HepG2 (cell line): ENCODE results near the gene PAXX.

ENCODE experiments used
- NR1H2 ChIP-seq: sonication (generic); formaldehyde crosslinking; IDR thresholded peaks from 2 replicates; pipeline ENCODE4 v1.8.1; 2022; ENCODE audit warnings: low read depth, missing genetic modification reagents, borderline replicate concordance
- RXRA ChIP-seq: sonication (generic); formaldehyde crosslinking; IDR thresholded peaks from 2 replicates; pipeline ENCODE4 v1.5.1; 2020; ENCODE audit warnings: missing genetic modification reagents
- SMARCE1 ChIP-seq: fragments of 450-650 bp; IDR thresholded peaks from 2 replicates; pipeline ENCODE4 v1.6.1; 2017; ENCODE audit warnings: borderline replicate concordance
- TAF1 ChIP-seq: sonication (generic); formaldehyde crosslinking; IDR thresholded peaks from 2 replicates; pipeline ENCODE4 v1.4.0; 2020; ENCODE audit warnings: missing genetic modification reagents
- TBP ChIP-seq: sonication (generic); formaldehyde crosslinking; IDR thresholded peaks from 2 replicates; pipeline ENCODE4 v1.5.0; 2020; ENCODE audit warnings: missing genetic modification reagents

DNA sequence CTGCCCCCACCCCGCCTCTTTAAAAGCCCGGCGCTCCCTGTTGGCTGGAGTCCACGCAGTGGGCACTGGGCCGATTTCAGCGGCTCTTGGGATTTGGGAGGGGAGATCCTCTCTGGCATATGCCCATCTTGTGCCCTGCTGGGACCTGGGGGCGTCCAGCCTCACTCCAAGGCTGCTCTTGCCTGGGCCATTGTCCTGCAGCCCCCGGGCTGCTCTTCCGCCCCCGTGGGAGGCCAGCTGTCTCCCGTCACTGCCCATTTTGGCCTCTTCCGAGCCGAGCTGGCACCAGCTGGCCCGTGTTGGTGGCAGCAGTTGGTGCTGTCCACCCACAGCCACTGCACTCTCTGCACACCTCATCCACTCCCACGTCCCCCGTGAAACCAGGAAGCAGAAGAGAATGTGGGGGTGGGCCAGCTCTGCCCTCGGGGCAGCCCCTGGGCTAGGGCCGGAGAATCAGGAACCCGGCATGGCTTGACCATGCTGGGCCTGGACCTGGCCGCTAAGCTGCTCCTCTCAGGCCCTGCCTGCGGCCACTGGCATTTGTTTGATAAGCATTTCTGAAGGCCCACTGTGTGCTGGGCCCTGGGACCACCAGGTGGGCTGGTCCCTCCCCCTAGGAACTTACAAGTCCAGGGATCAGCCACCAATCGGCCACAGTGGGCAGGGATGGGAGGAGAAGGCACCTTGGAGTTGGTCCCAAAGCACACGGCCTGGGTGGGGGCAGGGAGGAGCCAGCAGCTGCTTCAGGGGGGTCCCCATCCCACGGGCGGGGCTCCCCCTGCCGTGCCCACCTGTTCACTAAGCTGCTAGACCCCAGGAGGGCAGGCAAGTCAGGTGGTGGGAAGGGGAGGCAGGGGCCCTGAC, 45.0 kb upstream of the PAXX start:
- no peak for TF ChIP-seq RXRA (CRISPR knock-in tag)
- no peak for TF ChIP-seq SMARCE1
- no peak for TF ChIP-seq NR1H2 (CRISPR knock-in tag)
- no peak for TF ChIP-seq TBP
- TF ChIP-seq TAF1 (CRISPR knock-in tag) = no peak
